NCI-H1694 (cell line): ENCODE data around the gene KCNK10.

Experiments
- DNase-seq: peaks from one replicate; lab custom pipeline; 2025; lab: John Stamatoyannopoulos, UW

KCNK10 gene

DNA sequence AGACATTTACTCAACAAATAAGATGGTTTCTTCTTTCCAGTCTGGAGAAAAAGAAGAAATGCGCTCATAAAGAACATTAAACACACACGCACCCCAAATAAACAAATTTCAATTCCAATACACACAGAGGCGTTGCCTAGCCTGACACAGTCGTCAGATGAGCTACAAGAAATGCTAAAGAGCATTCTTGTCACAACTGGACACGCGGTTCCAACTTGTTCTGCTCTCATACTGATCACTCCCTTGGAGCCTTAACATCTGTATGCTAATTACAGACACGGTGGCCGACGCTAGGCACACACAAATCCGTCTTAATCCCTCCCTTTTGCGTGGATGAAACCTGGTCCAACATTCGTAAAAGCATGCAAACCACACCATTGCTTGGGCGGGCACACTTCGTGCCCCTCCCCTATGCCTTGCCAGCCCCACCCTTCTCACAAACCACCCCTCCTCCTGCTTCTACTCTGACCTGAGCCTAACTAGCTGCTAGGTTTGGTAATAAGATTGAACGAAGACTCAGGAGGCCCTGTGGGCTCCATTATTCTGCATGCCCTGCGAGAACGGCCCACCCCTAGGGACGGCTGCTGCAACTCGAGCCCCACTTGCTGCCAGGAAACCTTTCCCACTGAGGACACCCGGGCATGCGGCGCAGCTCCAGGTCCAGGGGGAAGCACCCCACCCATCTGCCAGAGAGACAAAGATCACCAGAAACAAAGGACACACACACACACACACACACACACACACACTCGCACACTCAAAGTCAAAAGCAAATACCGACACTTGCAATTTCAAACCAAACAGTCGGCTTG, 1.2 kb downstream of the KCNK10 start:
- DNase-seq: no peak

DNA sequence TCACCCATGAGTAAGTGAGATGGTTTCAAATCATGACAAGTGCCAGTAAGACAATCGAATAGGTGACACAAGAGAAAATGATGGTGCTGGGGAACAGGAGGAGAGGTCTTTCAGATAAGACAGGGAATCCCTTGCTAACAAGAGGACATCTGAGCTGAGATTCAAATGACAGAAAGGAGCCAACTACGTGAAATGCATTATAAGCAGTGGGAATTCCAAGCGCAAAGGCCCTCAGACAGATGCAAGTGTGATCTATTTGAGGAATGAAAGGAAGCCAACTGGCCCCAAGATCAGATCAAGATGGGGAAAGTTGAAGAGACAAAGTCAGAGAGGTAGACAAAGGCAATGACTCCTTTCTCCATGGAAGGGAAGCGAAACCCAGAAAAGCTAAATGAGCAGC, 4.7 kb downstream of the KCNK10 start:
- DNase-seq: no peak

DNA sequence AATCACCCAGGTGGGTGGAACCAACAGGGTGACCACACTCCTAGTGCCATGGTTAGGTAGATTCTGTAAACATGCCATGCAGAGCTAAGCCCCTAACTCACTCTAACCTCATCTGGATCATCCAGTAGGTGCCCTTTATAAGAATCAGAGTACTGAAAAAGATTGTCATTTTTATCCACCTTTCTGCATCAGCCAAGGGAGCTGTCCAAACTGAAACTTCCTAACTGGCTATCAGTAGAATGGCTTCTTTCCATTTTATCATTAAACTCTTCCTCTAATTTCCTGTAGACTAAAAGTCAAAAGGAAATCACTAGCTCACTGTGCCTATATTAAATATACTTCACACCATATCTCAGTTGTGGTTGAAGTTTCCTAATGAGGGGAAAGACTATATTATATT, 6.5 kb downstream of the KCNK10 start:
- no peak for DNase-seq

DNA sequence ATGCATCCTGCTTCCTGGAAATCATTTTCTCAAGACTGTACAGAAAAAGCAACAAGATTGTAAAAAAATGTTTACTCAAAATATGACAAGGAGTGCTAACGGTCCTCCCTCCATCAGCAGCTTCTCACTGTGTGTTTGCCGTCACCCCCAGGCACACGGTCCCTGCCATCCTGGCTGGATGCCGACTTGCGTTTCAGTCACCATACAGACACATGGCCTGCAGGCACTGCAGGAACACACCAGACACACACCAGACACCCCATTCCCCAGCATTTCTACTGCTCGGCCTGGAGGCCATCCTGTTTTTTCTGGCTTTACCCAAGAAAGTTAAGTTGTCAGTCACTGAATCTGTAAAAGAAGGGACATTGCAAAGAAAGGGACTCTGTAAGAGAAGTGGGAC, 10.8 kb downstream of the KCNK10 start:
- DNase-seq: no peak

DNA sequence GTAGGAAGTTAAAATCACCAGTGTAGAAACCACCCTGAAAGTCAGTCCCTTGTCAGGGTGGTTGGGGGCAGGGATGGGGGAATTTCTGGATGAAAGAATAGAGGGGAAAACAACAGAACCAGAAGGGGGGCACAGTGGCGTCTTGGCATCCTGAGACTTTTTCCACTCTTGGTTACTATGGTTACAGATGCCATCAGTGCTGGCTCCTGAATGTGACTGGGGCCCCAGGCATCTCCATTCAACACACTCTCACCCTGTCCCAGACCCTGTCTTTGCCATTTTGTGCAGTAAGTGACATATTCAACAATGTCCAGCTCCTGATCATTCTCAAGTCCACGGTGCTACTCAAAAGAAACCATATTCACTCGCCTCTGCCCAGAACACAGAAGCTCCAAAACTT, 11.3 kb downstream of the KCNK10 start:
- DNase-seq: no peak

DNA sequence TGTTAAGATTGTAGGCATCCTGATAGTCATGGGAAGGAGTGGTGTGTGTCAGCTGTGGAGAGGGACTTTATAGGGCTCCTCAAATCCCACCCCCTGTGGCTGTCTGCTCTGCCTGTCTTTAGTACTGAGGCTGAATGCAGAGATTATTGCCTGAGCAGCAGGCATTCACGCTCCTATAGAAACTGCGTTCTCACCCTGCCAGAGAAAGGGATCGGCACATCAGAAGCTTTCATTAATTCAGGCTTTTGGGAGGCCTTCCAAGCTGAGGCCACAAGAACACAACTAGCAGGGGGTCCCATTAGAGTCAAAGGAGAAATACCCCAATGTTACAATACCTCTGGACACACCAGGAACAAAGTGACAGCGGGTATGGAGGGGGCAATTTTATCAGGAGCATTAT, 12.6 kb downstream of the KCNK10 start:
- DNase-seq: no peak

DNA sequence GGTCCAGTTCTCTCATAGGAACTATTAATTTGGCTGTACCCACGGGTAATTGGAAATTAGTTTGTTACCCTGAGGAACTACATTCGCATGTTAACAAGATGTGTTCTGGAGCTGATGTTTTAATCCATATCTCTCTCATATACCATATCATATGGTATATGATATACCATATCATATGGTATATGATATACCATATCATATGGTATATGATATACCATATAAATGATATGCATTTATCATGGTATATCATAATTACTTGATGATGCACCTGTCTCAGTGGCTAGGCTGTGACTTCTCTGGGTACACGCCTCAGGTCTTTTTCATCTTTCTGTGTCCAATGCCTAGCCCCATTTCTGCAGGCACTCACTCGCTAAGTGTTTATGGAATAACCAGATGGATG, 13.0 kb downstream of the KCNK10 start:
- DNase-seq: no peak

DNA sequence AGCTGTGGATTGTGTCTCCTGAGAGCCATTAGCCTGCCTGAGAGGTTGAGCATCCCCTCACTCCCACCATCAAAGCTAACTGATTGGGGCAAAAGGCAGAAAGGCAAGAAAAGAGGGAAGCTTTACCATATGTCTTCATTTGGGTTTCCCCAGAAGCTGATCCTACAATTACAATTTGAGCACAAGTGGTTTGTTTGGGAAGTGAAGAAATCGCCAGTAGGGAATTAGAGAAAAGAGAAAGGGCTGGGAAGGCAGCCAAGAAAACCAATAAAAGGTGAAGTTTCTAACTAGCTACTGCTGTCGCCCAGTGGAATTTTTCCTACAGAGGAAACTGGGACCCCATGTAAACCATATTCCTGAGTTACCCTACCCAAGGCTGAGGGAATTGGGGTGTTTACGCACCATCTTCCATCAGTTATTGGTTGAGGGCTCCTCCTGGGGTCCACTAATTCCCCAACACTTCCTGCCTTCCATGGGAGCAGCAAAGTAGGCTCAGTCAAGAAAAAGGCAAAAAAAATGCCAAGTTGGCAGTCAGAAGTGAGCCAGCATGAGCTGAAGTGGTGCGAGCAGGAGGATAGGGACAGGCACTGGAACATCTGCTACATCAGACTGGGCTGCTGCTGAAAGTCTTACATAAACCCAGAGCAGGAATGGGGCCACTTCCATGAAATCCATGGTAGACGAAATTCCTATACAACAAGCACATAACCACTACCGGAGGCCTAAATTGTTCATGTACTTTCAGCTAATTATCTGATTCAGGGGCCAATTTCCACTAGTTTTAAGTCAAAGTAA, 17.3 kb downstream of the KCNK10 start:
- no peak for DNase-seq

DNA sequence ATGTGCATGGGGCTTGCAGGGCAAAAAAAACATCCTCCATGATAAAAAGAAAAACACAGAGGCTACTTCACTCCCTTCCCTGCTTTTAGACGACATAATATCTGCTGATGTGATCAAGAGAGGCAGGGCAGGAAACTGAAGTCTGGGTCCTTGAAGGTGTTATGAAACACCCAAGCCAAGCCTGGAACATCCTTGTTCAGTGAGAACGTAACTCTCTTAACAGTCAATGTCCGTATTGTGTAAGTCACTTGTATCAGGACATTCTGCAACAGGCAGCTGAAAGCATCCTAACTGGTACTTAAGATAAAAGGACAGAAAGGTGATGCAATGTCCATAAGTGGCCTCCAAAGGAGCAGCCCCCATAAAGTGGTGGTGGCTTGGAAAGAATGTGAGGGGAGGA, 20.0 kb downstream of the KCNK10 start:
- DNase-seq: no peak

DNA sequence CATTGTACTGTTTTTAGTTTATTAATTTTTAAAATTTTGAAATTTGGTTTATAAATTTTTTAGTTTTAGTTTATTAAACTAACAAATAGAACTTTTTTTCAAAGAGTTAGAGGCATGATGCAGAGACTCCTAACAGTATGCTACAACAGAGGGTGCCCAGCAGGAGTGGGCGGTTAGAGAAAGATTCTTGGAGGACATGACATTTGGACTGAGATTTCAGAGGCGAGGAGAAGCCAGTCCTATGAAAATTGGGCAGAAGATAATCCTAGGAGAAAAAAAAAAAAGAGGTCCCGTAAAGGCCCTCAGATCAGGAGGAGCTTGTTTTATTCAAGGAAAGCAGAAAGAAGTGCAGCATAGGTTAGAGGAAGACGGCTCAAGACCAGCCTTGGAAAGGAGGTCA, 21.7 kb downstream of the KCNK10 start:
- no peak for DNase-seq

DNA sequence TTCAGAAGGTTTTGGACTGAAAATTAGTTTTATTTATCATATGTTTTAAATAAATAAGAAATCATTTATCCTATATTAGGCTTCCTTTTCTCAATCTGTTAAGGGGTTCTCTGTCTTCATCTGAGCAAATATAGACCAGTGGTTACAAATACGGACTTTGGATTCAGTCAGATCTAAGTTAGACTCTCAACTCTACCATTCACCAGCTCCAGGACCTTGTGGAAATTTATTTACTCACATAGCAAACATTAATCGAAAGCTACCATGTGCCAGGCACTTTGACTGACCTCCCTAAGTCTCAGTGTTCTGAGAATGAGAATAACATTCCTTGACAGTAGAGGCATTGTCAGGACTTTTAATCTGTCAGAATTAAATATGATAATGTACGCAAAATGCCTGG, 22.3 kb downstream of the KCNK10 start:
- no peak for DNase-seq

DNA sequence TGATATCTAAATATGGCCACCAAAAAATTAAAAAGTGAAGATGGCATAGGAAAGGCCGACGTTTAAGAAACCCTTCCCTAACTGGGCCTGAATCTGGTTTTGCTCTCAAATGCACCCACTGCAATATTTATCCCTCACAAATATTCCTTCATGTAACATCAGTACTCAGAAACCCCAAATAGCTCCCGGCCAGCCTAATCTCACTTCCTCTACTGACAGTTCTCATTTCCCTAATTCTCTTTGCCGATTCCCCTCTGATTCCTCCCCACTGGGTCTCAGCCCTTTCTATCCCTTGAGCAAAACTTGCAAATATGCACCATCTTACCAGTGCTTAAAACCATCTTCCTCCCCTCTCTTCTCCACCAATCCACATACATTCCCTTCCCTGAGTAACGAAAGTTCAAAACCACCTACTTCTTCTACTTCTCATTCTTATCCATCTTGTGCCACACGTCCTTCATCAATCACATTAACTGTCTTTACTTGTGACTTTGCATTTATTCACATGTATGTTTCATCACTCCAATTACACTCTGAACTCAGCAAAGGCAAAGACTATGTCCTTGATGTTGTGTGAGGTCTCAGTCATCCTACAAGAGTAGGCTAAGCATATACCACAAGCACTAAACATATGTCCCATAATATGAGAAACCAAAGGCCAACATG, 23.1 kb downstream of the KCNK10 start:
- DNase-seq: no peak

DNA sequence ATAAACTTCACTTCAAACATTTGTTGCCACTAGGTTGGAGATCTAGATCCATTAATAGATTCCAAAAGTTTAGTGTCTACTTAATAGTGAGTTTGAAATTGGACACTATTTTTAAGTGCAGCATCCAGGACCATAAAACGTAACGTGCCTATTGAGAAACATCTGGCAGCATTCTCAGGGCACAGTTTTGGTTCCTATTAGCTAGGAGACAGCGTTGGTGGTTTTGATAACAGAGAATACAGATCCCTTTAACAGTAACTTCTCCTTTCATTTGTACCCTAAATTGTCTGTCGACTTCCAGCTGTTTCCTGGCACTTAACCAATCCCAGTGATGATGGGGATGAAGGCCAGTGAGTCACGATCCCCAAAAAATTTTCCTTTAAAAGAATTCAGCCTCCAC, 25.8 kb downstream of the KCNK10 start:
- no peak for DNase-seq

DNA sequence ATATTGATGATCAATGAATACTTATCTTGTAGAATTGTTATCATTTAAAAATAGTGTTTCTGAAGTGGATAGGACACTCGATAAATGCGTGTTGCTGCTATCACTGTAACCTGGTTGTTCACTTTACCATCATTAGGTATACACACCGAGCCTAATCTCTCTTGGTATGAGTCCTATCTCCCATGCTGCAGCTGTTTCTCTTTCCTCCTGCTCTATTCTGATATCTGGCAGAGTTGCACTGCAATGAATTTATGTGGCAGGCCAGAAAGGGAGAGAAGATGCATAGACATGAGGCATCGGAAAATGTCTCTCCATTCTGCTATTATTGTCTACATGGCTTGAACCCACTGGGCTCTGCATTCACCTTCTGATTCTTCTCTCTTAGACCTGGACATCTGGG, 26.7 kb downstream of the KCNK10 start:
- no peak for DNase-seq

DNA sequence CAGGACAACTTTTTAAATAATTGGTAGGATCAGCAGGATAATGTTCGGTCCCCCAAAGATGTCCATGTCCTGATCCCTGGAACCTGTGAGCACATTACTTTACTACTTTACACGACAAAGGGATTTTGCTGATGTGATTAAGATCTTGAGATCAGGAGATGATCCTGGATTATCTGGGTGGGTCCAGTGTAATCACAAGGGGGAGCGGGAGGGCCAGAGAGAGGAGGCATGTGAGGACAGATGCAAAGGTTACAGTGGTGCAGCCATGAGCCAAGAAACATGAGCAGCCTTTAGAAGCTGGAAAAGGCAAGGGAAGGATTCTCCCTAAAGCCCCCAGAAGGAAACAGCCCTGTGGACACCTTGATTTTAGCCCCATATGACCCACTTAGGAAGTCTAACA, 33.1 kb downstream of the KCNK10 start:
- DNase-seq: no peak

DNA sequence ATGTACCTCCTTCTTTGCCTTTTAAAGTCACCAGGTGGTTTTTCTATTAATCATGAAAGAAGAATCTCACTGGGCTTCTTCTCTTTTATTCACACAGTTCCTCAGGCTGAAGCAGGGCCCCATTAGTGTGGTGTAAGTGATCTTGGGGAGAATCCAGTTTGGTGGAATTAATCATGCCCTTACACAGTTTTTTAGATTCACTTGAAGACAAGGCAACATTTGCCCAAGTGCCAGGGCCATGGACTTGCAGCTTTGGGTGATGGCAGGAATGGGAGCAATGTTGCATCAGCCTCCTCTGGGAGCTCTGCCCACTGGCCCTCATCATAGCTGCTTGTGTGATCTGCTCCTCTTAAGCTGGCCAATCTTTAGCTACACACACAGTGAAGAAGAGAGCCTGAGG, 33.8 kb downstream of the KCNK10 start:
- no peak for DNase-seq

DNA sequence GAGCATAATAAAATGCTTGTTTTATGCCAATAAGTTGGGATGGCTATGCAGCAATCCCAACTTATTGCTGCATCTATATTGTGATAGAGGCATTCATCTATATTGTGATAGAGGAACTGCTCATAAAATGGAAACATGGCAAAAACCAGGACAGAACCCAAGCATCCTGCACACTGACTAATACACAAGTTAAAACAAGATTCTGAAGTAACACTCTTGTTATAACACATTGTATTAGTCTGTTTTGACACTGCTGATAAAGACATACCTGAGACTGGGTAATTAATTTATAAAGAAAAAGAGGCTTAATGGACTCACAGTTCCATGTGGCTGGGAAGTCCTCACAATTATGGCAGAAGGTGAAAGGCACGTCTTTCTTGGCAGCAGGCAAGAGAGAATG, 36.8 kb downstream of the KCNK10 start:
- no peak for DNase-seq

DNA sequence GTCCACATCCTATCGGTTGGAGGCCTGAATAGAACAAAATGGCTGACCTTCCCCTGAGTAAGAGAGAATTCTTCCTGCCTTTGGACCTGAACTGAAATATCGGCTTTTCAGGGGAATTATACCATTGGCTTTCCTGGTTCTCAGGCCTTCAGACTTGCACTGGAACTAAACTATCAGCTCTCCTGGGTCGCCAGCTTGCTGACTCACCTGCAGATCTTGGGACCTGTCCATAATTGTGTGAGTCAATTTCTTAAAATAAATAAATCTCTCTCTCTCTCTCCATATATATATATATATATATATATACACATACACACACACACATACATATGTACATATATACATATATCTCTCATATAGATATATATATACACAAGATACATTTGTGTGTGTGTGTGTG, 41.6 kb downstream of the KCNK10 start:
- DNase-seq: no peak

DNA sequence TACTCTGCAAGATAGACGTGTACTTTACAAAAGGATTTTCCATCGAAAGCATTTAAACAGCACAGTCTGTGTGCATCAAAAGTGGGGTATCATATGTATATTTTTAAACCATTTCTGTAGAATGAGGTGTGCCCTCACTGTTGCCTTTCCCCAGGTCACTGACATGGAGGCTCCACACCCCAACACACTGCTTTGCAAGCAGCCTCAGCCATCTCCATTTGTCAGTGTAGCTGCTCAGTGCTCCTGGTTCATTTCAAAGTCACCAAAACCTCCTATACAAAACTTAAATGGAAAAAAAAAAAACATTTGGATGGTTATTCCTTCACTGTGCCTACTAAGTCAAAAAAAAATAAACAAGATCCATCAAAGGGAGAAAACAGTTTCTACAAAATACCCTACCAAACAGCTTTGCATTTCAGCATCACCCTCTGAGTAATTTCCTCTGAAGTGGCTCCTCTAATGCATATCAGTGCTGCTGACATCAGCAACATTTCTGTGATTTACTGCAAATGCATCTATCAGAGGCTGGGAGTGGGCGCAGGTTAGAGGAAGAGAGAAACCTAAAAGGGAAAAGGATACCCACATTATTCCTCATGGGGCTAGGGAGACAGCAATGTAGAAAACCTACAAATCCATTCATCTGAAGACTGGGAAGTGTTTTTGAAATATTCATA, 46.0 kb downstream of the KCNK10 start:
- no peak for DNase-seq

DNA sequence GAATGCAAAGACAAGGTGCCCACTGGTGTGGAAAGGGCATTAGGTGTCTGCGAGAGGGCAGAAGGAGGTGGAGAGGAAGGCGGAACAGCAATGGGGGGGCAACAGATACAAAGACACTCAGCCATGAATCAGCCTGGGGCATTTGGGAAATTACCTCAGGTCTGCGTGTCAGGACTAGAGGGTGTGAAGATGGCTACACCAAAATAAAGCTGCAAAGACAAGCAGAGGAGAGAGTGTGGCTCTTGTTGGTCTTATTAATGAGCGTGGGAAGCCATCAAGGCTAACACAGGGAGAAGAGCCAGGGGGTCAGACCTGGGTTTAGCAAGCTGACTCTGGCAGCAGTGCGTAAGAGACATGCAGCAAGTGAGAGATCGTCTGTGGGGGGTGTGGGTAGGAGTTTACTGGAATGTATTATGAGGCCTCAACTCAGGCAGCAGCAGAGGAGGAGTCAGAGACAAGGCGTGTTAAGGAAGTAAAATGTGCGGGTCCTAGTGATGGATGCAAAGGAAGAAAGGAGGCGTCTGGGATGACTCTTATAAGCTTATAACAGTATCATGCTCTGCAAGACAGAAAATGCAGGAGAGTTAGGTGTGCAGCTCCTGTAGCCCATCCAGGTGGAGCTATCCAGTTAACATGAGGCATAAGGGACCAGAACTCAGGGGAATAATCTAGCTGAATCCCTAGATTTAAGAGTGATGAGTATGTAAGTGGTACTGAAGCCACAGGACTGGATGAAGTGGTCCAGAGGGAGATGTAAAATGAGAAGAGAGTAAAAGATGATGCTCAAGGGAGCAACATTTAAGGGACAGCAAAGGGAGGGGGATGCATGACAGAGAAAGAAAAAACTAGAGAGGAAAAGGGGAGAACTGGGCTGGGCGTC, 50.4 kb downstream of the KCNK10 start:
- DNase-seq: no peak

DNA sequence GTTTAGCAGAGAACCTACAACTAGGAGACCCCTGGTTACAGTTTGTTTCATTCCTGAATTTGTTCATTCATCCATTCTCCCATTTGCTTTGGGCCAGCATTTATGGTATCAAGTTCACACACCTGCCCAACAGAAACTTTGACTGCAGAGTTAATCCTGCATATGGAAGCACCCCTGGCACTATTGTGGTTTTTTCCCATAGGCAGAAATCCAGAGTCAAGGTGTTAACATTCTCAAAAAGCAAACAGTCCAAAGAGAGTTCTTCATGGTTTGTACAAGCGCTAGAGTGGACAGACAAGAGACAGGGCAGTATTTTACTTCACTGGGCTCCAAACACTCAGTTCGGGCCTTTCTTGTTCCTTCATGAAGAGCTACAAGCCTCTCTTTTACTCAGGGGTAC, 51.9 kb downstream of the KCNK10 start:
- DNase-seq: no peak

DNA sequence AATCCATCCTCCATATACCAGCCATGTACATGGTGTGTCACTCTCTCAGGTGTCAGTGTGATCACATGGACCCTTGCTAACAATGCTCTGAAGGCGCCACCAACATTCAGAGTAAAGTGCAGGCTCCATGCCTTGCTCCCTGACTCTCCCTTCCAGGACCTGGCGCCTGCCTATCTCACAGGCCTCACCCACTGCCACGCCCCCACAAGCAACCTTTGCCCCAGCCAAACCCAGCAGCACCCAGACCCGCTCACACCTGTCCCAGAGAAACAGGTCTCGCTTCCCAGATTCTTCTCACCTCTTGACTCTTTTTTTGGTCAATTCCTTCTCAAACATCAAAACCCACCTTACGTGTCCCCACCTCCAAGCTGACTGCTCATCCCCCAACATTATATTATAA, 52.3 kb downstream of the KCNK10 start:
- DNase-seq: no peak
